Brain microvascular endothelial cell (primary cell): ENCODE results near the gene STAC.

Source experiments
- DNase-seq: peaks from one replicate; pipeline ENCODE4 v3.0.0-alpha.2; 2020
- H3K27ac ChIP-seq: fragments of 250-450 bp; sonication (Bioruptor Pico); 2 replicates; pipeline ENCODE4 v1.5.1; 2020; ENCODE audit warnings: mild to moderate bottlenecking, moderate library complexity
- H3K27me3 ChIP-seq: fragments of 250-450 bp; sonication (Bioruptor Pico); replicated peaks from 2 replicates; pipeline ENCODE4 v1.5.1; 2020; ENCODE audit warnings: mild to moderate bottlenecking
- H3K36me3 ChIP-seq: fragments of 250-450 bp; sonication (Bioruptor Pico); replicated peaks from 2 replicates; pipeline ENCODE4 v1.5.1; 2020; ENCODE audit warnings: mild to moderate bottlenecking
- H3K4me3 ChIP-seq: 2 replicates; pipeline ENCODE4 v1.5.1; 2011; ENCODE audit warnings: low read depth, mild to moderate bottlenecking, control low read depth, low read length, moderate library complexity
- CTCF ChIP-seq: IDR thresholded peaks from 2 replicates; pipeline ENCODE4 v1.5.1; 2011; ENCODE audit warnings: low read depth, mild to moderate bottlenecking, moderate library complexity, low read length, control low read depth, inconsistent platforms; ENCODE audit errors: missing control alignments
- in situ Hi-C: cut with HindIII; loops from 2 replicates; pipeline ENCODE4 v1.10.0; 2017; ENCODE audit warnings: low sequenced_read_pairs, low pct_ligation_motif_present

The STAC gene

GRCh38 chr3:36411587-36411986, 31.3 kb downstream of the STAC start:
- no peak for TF ChIP-seq CTCF
- no peaks in the 10 kb centered on the region for H3K36me3 ChIP-seq
- no peak overlapping the region for H3K27ac ChIP-seq
- no peaks in the 10 kb centered on the region for H3K27me3 ChIP-seq
- in situ Hi-C loops, result no loop called here
- H3K4me3 ChIP-seq, result no peak overlapping the region
- DNase-seq, result no peak

DNA sequence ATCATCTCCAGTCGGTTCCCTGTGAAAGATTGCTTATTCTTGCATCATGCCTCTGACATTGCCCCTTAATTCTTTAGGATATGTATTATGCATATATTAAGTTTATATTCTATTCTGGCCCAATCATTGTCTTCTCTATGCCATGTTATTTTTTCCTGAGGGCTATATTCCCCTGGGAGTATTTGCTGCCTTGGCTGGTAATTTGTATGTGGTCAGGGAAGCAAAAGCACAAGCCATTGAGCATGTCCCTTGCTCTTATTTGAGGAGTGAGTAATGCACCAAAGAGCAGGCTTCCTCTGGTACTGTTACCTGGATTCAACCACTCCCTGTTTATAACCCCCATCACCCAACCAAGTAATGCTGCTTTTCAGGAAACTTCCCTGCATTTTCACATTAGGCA, 36.3 kb downstream of the STAC start:
- in situ Hi-C loops, result no loop called here
- H3K4me3 ChIP-seq, result no peak overlapping the region
- no peak for TF ChIP-seq CTCF
- no peak overlapping the region for H3K27ac ChIP-seq
- DNase-seq, result no peak
- H3K36me3 ChIP-seq, result no peaks in the 10 kb centered on the region
- no peaks in the 10 kb centered on the region for H3K27me3 ChIP-seq

DNA sequence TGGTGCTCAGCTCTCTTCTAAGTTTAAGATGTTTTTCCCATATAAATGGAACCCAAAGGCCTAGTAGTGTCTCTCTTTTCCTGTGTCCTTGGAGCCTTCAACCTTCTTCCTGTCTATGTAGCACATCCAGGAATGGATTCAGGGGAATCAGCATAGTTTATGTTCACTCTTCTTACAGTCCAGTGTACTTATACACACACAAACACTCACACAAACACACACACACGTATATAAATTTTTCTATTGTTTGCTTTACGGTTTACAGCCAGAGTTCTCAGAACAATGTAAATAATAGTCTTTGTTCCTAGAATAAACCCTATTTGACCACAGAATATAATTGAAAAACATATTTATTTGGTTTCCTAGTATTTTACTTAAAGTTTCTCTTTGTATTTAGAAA, 36.9 kb downstream of the STAC start:
- H3K27me3 ChIP-seq, result no peaks in the 10 kb centered on the region
- TF ChIP-seq CTCF, result no peak
- H3K27ac ChIP-seq, result no peak overlapping the region
- DNase-seq, result no peak
- in situ Hi-C loops, result no loop called here
- H3K4me3 ChIP-seq, result no peak overlapping the region
- H3K36me3 ChIP-seq, result no peaks in the 10 kb centered on the region

DNA sequence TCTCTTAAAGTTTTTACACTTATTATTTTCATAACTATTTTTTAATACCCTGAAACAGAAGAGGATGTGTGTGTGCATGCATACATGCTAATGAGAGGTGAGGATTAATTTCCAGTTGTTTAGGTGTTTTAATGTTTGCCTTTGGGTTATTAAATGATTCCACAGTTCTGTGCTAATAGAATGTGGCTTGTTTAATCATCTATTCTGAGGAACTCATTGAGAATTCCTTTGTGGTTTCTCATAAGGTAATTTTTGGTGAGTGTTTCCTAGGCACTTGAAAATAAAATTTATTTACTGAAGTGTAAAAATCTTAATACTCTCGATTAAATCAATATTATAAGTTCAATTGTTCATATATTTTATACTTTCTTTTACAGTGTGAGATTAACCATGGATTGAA, 38.0 kb downstream of the STAC start:
- Histone ChIP-seq H3K36me3 (no peaks in the 10 kb centered on the region), H3K4me3 (no peak overlapping the region), H3K27me3 (no peaks in the 10 kb centered on the region), H3K27ac (no peak overlapping the region)
- in situ Hi-C loops, result no loop called here
- no peak for TF ChIP-seq CTCF
- no peak for DNase-seq

DNA sequence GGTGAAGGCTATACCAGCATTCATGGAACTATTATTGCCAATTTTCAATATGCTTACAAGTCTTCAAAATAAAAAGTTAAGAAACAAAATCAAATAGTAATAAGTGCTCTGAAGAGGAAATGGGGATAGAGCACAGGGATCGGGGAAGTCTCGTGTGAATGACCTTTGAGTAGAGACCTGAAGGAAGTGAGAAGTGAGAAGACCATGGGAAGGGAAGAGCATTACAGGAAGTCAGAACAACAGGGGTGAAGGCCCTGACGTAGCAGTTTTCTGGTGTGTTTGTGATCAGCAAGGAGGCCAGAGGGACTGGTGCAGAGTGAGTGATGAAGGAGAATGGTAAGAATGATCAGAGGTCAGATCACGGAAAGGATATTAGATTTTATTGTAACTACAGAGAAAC, 48.1 kb downstream of the STAC start:
- DNase-seq, result no peak
- Histone ChIP-seq H3K27me3 (no peaks in the 10 kb centered on the region), H3K36me3 (no peaks in the 10 kb centered on the region), H3K27ac (no peak overlapping the region), H3K4me3 (no peak overlapping the region)
- TF ChIP-seq CTCF, result no peak
- in situ Hi-C loops, result no loop called here

DNA sequence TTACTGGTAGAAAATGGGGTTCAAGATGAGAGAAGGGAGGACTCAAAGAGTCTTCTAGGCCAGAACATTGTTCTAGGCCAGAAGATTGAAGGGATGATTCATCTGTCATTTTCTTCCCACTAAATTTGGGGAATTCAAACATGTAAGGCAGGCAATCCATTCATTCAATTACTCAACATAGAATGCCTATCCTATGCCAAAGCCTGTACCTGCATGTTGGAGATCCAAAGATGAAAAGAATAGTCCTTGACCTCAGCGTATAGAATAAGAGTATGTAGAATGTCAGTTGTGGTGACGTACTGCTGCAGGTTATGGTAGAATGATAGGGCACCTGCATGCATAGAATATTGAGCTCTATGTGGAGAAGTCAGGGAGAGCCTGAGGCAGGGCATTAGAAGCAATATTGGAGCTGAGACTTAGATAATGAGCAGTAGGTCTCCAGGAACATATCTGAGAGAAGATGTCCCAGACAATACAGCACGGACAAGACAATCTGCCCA, 49.7 kb downstream of the STAC start:
- in situ Hi-C loops, result no loop called here
- DNase-seq, result no peak
- H3K27me3 ChIP-seq, result no peaks in the 10 kb centered on the region
- no peaks in the 10 kb centered on the region for H3K36me3 ChIP-seq
- TF ChIP-seq CTCF, result no peak
- no peak overlapping the region for H3K4me3 ChIP-seq
- no peak overlapping the region for H3K27ac ChIP-seq
